Large intestine (tissue), 3 donors: ENCODE measurements around the gene PRLR. TPM values are rescaled to one million over a fixed set of nuclear protein-coding genes. Genes with fewer than 3 reads are reported as not detected.
"Not testable (repeated sequence)": the region's sequence is repeated elsewhere in the genome, so short reads cannot be mapped to it uniquely, and the experiment has no call there.

Source experiments
- DNase-seq, 2 donors: peaks; one replicate each; pipeline versions ENCODE4 v3.0.0 to v3.0.0-alpha.2; 2013
- H3K27ac ChIP-seq: one replicate; pipeline ENCODE4 v1.5.1; 2013; ENCODE audit warnings: low read length
- H3K27me3 ChIP-seq: 2 replicates; pipeline ENCODE4 v1.6.1; 2013; ENCODE audit warnings: low read length; ENCODE audit not compliant: control insufficient read depth, insufficient read depth
- H3K36me3 ChIP-seq: 2 replicates; pipeline ENCODE4 v1.6.1; 2013; ENCODE audit warnings: low read length; ENCODE audit not compliant: control insufficient read depth, insufficient read depth
- H3K4me1 ChIP-seq: one replicate; pipeline ENCODE4 v1.6.1; 2013; ENCODE audit warnings: low read length; ENCODE audit not compliant: control insufficient read depth, insufficient read depth
- H3K4me3 ChIP-seq: one replicate; pipeline ENCODE4 v1.5.1; 2013; ENCODE audit warnings: low read length
- H3K9me3 ChIP-seq: one replicate; pipeline ENCODE4 v1.6.1; 2013; ENCODE audit warnings: mild to moderate bottlenecking, low read depth, low read length, moderate library complexity; ENCODE audit not compliant: control insufficient read depth
- WGBS: methylation state at CpG from one replicate; pipeline ENCODE4 v1.1.5; 2013; ENCODE audit warnings: low lambda C conversion rate; ENCODE audit not compliant: insufficient coverage; 5-methylcytosine and 5-hydroxymethylcytosine counted together
- polyA plus RNA-seq: library from polyadenylated mRNA; unstranded; fragments of 120-200 nt; gene quantifications from one replicate; pipeline ENCODE4 v1.2.1, GENCODE V29; 2013

The PRLR gene
- polyA plus RNA-seq, 1 donor, result 56.0 TPM

- Histone ChIP-seq H3K4me1 (no peaks in the 10 kb centered on the region), H3K27ac (no peak overlapping the region), H3K4me3 (no peak overlapping the region), H3K36me3 (peaks cover 31% of the 10 kb centered on the region), H3K27me3 (no peaks in the 10 kb centered on the region), H3K9me3 (no peaks in the 10 kb centered on the region)
- no peak for DNase-seq
- WGBS, result 77% methylated on average over 3 of the region's 4 CpGs
Measured at GRCh38 chr5:35112300-35112699, 118.0 kb downstream of the PRLR start.

- not testable (repeated sequence) for DNase-seq, H3K27ac ChIP-seq
Measured at GRCh38 chr5:35104550-35104949, 125.7 kb downstream of the PRLR start.

GRCh38 chr5:35103637-35104299, 126.5 kb downstream of the PRLR start:
- no peaks in the 10 kb centered on the region for H3K27me3 ChIP-seq
- no peaks in the 10 kb centered on the region for H3K4me1 ChIP-seq
- H3K4me3 ChIP-seq, result no peak overlapping the region
- DNase-seq, result no peak
- H3K36me3 ChIP-seq, result peaks cover under 1% of the 10 kb centered on the region
- no CpG with 5 or more reads among the region's 5 CpGs for WGBS
- no peak overlapping the region for H3K27ac ChIP-seq
- H3K9me3 ChIP-seq, result no peaks in the 10 kb centered on the region

More at GRCh38 chr5:35104550-35104949, 125.7 kb downstream of the PRLR start:
- H3K27me3 ChIP-seq, H3K9me3 ChIP-seq, H3K36me3 ChIP-seq, H3K4me1 ChIP-seq, H3K4me3 ChIP-seq: not testable (repeated sequence)
- no CpG with 5 or more reads among the region's 11 CpGs for WGBS

GRCh38 chr5:35101720-35102119, 128.6 kb downstream of the PRLR start:
- H3K36me3 ChIP-seq, H3K9me3 ChIP-seq, H3K4me1 ChIP-seq, H3K4me3 ChIP-seq, DNase-seq, H3K27ac ChIP-seq, H3K27me3 ChIP-seq: not testable (repeated sequence)
- WGBS, result no CpG with 5 or more reads among the region's 9 CpGs

DNA sequence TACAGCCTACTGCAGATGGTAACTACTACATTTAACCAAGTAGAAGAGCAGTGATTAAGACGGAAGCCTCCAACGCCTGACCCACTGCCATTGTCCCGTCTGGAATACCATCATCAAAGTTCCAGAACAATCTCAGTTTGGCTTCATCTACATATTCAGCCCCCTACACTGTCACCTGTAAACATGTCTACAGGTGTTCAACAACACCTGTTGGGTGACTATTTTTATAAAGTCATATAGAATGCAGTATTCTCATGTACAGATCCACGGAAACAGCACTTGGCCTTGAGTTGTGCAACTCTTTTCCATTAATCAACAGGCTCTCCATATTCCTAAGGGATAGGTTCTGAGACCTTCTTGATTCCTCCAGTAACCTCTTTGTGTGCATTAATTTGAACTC, 129.3 kb downstream of the PRLR start:
- no peak for DNase-seq
- Histone ChIP-seq H3K36me3 (peaks cover 2% of the 10 kb centered on the region), H3K9me3 (no peaks in the 10 kb centered on the region), H3K27me3 (no peaks in the 10 kb centered on the region), H3K27ac (no peak overlapping the region), H3K4me3 (no peak overlapping the region), H3K4me1 (no peaks in the 10 kb centered on the region)
- WGBS, result 100% methylated on average over 1 of the region's 4 CpGs

DNA sequence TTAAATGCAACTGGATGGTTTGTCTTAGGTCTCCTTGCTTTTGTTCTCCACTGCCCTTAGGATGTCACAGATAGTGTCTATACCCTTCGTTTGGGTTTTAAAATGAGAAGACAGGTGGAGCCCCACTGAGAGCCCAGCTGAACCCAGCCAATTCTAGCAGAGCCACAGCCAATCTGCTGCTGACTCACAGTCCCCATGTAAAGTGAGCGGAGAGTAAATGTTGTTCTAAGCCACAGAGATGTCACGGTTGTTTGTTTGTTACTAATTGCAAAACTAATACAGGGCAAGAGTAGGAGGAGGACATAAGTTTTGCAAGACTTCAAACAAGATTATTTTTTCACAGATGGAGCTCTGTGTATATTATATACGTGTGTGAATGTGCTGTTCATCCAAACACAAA, 132.1 kb downstream of the PRLR start:
- peaks cover 2% of the 10 kb centered on the region for H3K4me1 ChIP-seq
- H3K27me3 ChIP-seq, result no peaks in the 10 kb centered on the region
- WGBS, result 20% methylated on average over 1 of the region's 4 CpGs
- no peaks in the 10 kb centered on the region for H3K9me3 ChIP-seq
- DNase-seq, result no peak
- no peak overlapping the region for H3K27ac ChIP-seq
- no peak overlapping the region for H3K4me3 ChIP-seq
- H3K36me3 ChIP-seq, result peaks cover 4% of the 10 kb centered on the region

- peaks cover 4% of the 10 kb centered on the region for H3K36me3 ChIP-seq
- no peaks in the 10 kb centered on the region for H3K9me3 ChIP-seq
- peaks cover 3% of the 10 kb centered on the region for H3K4me1 ChIP-seq
- no peaks in the 10 kb centered on the region for H3K27me3 ChIP-seq
- no peak overlapping the region for H3K4me3 ChIP-seq
- H3K27ac ChIP-seq, result no peak overlapping the region
- 50% methylated on average over 1 of the region's 1 CpG for WGBS
- no peak for DNase-seq
Measured at GRCh38 chr5:35096932-35097331, 133.4 kb downstream of the PRLR start.

DNA sequence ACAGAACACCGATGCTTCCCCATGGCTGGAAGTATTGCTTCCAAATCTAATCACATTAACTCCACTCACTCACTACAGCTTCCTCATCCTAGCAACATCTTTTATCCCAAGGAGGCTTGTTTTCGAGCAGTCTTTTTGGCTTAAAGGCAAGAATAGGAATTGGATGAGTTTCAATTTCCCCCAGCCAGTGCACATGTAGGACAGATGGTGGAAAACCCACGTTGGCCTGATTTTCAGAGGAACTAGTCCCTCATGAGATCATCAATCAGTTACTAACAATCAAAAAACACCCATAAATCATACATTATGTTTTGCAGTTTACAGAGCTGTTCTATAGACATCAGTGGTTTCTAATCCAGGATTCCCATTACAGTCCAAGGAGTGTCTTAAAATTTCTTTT, 134.1 kb downstream of the PRLR start:
- H3K27ac ChIP-seq, result no peak overlapping the region
- 100% methylated on average over 1 of the region's 3 CpGs for WGBS
- no peak for DNase-seq
- H3K27me3 ChIP-seq, result no peaks in the 10 kb centered on the region
- peaks cover 3% of the 10 kb centered on the region for H3K4me1 ChIP-seq
- H3K4me3 ChIP-seq, result no peak overlapping the region
- H3K9me3 ChIP-seq, result no peaks in the 10 kb centered on the region
- peaks cover 4% of the 10 kb centered on the region for H3K36me3 ChIP-seq

DNA sequence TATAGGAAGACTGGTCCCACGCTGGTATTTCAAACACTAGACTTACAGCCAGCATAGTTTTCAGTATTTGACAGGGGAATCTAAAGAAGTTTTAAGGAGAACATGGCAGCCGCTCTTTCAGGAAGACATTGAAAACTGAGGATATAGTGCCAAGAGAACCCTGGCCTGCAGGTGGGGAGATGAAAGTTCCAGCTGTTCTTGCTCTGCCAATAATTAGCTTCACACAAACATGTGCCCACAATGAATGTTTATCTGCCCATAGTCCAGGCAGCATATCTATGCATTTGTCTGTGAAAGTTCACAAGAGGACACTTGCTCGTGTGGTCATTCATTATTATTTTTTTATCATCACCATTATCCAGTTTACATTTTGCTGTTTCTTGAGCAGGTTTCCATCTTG, 134.9 kb downstream of the PRLR start:
- DNase-seq, result no peak
- no CpG with 5 or more reads among the region's 3 CpGs for WGBS
- no peak overlapping the region for H3K4me3 ChIP-seq

GRCh38 chr5:35094948-35095347, 135.3 kb downstream of the PRLR start:
- peaks cover 4% of the 10 kb centered on the region for H3K36me3 ChIP-seq
- no peaks in the 10 kb centered on the region for H3K9me3 ChIP-seq
- H3K27me3 ChIP-seq, result no peaks in the 10 kb centered on the region
- DNase-seq, result no peak
- 88% methylated on average over 1 of the region's 3 CpGs for WGBS
- no peak overlapping the region for H3K27ac ChIP-seq
- H3K4me3 ChIP-seq, result no peak overlapping the region
- H3K4me1 ChIP-seq, result peaks cover 3% of the 10 kb centered on the region

More for the DNA sequence above, 134.9 kb downstream of the PRLR start:
- Histone ChIP-seq H3K27ac (no peak overlapping the region), H3K9me3 (no peaks in the 10 kb centered on the region), H3K4me1 (peaks cover 3% of the 10 kb centered on the region), H3K36me3 (peaks cover 4% of the 10 kb centered on the region), H3K27me3 (no peaks in the 10 kb centered on the region)

DNA sequence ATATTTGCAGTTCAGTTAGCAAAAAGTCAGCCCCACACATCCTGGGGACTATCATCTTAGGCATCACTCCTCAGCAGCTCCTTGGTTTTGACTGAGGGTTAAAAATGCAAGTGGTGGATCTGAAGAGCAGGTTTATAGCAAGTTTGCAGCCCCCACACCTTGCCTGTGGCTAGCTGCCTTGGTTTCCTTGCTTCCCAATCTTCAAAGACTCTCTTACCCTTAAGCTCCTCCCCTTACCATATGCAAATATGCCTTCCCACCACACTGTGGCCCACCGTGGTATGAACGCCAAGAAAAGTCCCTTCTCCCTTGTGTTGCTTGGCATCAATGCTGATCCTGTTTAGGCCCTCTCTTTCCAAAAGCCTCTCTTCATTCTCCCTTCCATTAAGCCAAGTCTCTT, 137.6 kb downstream of the PRLR start:
- no CpG with 5 or more reads among the region's 2 CpGs for WGBS

More for the DNA sequence above, 137.6 kb downstream of the PRLR start:
- Histone ChIP-seq H3K27me3 (no peaks in the 10 kb centered on the region), H3K9me3 (no peaks in the 10 kb centered on the region), H3K27ac (no peak overlapping the region), H3K36me3 (peaks cover 13% of the 10 kb centered on the region), H3K4me3 (no peak overlapping the region), H3K4me1 (peaks cover 3% of the 10 kb centered on the region)
- no peak for DNase-seq
